ENCODE data around the gene REG3G. TPM values are rescaled to one million over a fixed set of nuclear protein-coding genes. Genes with fewer than 3 reads are reported as not detected.
"Not testable (repeated sequence)": the region's sequence is repeated elsewhere in the genome, so short reads cannot be mapped to it uniquely, and the experiment has no call there.

The REG3G gene
- total RNA-seq, 4 donors from 2014 or later, result not detected

DNA sequence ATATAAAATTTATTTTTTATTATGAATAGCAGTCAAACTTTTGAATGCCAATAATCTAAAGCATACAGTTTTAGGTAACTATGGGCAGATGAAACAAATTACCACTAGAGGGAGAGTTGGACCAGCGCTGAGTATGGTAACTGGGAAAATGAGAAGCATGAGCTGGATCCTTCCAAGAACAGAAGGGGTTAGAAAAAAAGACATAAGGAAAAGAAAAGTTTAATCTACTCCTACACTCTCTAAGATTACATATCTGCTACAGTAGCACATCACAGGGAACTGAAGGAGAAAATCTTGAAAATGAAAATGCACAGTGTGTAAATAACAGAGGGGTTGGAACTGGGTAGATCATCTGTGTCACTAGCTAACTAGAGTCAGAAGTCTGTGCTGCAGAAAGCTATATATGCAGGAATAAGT lies 15.5 kb downstream of the REG3G start:
- Histone ChIP-seq H3K27me3 (peaks cover 5% of the 10 kb centered on the region), H3K27ac (no peak overlapping the region), H3K4me3 (no peak overlapping the region), H3K36me3 (no peaks in the 10 kb centered on the region), H3K4me1 (no peaks in the 10 kb centered on the region), H3K9me3 (no peaks in the 10 kb centered on the region)
- ATAC-seq, result no peak
- WGBS, 2 donors (ENCODE audit: low coverage in 1 of 2), result 12 to 25% methylated on average over 1 of the region's 1 CpG
- TF ChIP-seq POLR2AphosphoS5 (IDR thresholded peaks at IDR 0.05), result no peak
- TF ChIP-seq, protein P1, sequence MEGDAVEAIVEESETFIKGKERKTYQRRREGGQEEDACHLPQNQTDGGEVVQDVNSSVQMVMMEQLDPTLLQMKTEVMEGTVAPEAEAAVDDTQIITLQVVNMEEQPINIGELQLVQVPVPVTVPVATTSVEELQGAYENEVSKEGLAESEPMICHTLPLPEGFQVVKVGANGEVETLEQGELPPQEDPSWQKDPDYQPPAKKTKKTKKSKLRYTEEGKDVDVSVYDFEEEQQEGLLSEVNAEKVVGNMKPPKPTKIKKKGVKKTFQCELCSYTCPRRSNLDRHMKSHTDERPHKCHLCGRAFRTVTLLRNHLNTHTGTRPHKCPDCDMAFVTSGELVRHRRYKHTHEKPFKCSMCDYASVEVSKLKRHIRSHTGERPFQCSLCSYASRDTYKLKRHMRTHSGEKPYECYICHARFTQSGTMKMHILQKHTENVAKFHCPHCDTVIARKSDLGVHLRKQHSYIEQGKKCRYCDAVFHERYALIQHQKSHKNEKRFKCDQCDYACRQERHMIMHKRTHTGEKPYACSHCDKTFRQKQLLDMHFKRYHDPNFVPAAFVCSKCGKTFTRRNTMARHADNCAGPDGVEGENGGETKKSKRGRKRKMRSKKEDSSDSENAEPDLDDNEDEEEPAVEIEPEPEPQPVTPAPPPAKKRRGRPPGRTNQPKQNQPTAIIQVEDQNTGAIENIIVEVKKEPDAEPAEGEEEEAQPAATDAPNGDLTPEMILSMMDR (IDR thresholded peaks at IDR 0.05), result peak in 2 of 4 experiments; percentile 9 to 24
- TF ChIP-seq POLR2A (IDR thresholded peaks at IDR 0.05), result no peak

DNA sequence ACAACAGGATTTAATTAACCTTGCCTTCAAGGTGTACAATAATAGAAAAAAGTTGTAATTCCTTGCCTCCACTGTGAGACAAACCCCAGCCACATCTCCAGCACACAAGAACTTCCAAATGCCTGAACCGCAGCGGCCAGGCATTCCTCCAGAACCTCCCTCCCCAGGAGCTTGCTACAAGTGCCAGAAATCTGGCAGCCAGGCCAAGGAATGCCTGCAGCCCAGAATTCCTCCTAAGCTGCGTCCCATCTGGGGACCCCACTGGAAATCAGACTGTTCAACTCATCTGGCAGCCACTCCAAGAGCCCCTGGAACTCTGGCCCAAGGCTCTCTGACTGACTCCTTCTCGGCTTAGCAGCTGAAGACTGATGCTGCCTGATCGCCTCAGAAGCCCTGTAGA lies 28.0 kb downstream of the REG3G start:
- ATAC-seq, H3K27me3 ChIP-seq, H3K9me3 ChIP-seq, H3K4me3 ChIP-seq, H3K4me1 ChIP-seq, H3K27ac ChIP-seq, H3K36me3 ChIP-seq: not testable (repeated sequence)
- WGBS, 2 donors (ENCODE audit: low coverage in 1 of 2), result no CpG with 5 or more reads among the region's 5 CpGs

DNA sequence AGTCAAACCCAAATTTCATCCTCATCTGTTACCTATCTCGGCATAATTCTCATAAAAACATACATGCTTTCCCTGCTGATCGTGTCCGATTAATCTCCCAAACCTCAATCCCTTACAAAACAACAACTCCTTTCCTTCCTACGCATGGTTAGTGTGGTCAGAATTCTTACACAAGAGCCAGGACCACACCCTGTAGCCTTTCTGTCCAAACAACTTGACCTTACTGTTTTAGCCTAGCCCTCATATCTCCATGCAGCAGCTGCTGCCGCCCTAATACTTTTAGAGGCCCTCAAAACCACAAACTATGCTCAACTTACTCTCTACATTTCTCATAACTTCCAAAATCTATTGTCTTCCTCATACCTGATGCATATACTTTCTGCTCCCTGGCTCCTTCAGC lies 29.3 kb downstream of the REG3G start:
- not testable (repeated sequence) for H3K4me3 ChIP-seq, H3K27ac ChIP-seq, H3K27me3 ChIP-seq, H3K9me3 ChIP-seq, H3K36me3 ChIP-seq, ATAC-seq, H3K4me1 ChIP-seq
- 81 to 97% methylated on average over 5 of the region's 5 CpGs for WGBS, 2 donors (ENCODE audit: low coverage in 1 of 2)

DNA sequence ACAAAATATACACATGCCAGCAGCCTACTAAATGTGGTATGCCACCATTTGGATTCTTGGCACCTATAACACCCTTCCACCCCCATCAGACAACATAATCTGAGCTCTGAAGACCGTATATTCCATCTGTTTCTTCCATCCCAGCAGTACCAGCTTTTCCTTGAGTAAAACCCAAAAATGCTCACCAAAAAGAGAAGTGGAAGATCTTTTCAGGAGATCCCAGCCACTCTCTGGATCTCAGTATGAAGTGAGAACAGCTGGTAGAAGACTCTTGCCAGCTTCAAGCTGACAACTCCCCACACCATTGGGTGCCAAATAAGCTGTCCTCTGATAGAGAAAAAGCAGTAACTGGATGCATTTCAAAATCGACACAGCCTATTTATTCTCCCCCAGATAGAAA lies 39.7 kb downstream of the REG3G start:
- H3K36me3 ChIP-seq, result no peaks in the 10 kb centered on the region
- H3K27ac ChIP-seq, result no peak overlapping the region
- H3K4me1 ChIP-seq, result no peaks in the 10 kb centered on the region
- ATAC-seq, result no peak
- TF ChIP-seq EP300 (IDR thresholded peaks at IDR 0.05) (no peak), POLR2A (IDR thresholded peaks at IDR 0.05) (no peak), POLR2AphosphoS5 (IDR thresholded peaks at IDR 0.05) (no peak)
- TF ChIP-seq, protein P1 (IDR thresholded peaks at IDR 0.05), result no peak
- H3K27me3 ChIP-seq, result no peaks in the 10 kb centered on the region
- WGBS, 2 donors (ENCODE audit: low coverage in 1 of 2), result 43 to 85% methylated on average over 1 to 2 of the region's 2 CpGs
- H3K4me3 ChIP-seq, result no peak overlapping the region
- H3K9me3 ChIP-seq, result no peaks in the 10 kb centered on the region

DNA sequence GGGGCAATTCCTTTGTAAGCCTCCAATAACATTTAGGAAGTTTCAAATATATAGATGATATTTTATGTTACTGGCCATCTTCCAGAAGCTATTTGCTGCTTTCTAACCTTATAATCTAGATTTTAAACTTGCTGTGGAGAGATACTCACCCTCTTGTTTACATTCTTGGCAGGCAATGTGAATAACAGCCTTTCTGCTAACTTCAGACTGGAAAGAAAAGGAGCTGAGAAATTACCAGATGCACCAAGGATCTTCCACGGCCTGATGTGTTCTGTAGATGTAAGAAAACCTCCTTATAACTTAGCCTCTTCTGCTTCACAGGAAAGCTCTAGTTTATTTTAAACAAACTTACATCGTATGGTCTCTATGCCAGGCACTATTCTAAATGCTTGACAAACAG lies 45.6 kb downstream of the REG3G start:
- H3K4me1 ChIP-seq, result no peaks in the 10 kb centered on the region
- H3K36me3 ChIP-seq, result no peaks in the 10 kb centered on the region
- ATAC-seq, result no peak
- TF ChIP-seq POLR2AphosphoS5 (IDR thresholded peaks at IDR 0.05), result no peak
- H3K27me3 ChIP-seq, result no peaks in the 10 kb centered on the region
- no peaks in the 10 kb centered on the region for H3K9me3 ChIP-seq
- no peak overlapping the region for H3K4me3 ChIP-seq
- H3K27ac ChIP-seq, result no peak overlapping the region
- 42 to 65% methylated on average over 2 of the region's 2 CpGs for WGBS, 2 donors (ENCODE audit: low coverage in 1 of 2)

Other genes starting within 250 kb of the REG3G start
- not detected for gene REG1B, start 62.3 kb downstream of the REG3G start, total RNA-seq
- not detected for gene REG1A, start 94.8 kb downstream of the REG3G start, total RNA-seq
- not detected for gene REG3A, start 134.1 kb downstream of the REG3G start, total RNA-seq